Transverse colon (tissue), 4 donors: ENCODE measurements around the gene CACNA2D4. TPM values are rescaled to one million over a fixed set of nuclear protein-coding genes. Genes with fewer than 3 reads are reported as not detected.

Source experiments
- DNase-seq: peaks from one replicate; pipeline ENCODE4 v3.0.0-alpha.2; 2019
- H3K27ac ChIP-seq, 4 donors: fragments of 200-600 bp; sonication (generic); 2 replicates each; pipeline ENCODE4 v1.5.1; 2016 to 2018; ENCODE audit warnings: inconsistent platforms in 4 of 4
- H3K27me3 ChIP-seq: fragments of 200-600 bp; sonication (generic); 2 replicates; pipeline ENCODE4 v1.5.1; 2017; ENCODE audit warnings: inconsistent platforms
- H3K36me3 ChIP-seq, 4 donors: fragments of 200-600 bp; sonication (generic); 2 replicates each; pipeline ENCODE4 v1.5.1; 2017 to 2019; ENCODE audit warnings: inconsistent platforms in 4 of 4
- H3K4me1 ChIP-seq, 4 donors: fragments of 200-600 bp; sonication (generic); 2 replicates each; pipeline ENCODE4 v1.5.1; 2017 to 2020; ENCODE audit warnings: inconsistent platforms in 4 of 4
- H3K4me3 ChIP-seq, 4 donors: fragments of 200-600 bp; sonication (generic); 1 replicate in 1 of 4; 2 replicates in 3 of 4; pipeline versions ENCODE4 v1.5.1 to v1.6.1; 2017 to 2019; ENCODE audit warnings: inconsistent platforms in 4 of 4
- H3K9me3 ChIP-seq, 2 donors: fragments of 200-600 bp; sonication (generic); 2 replicates each; pipeline ENCODE4 v1.5.1; 2017 to 2019; ENCODE audit warnings: inconsistent platforms in 2 of 2
- CTCF ChIP-seq, 5 experiments: fragments of 200-600 bp in 3 of 5; fragments of 450-650 bp in 2 of 5; sonication (generic) in 3 of 5; IDR thresholded peaks; 1 replicate in 2 of 5; 2 replicates in 3 of 5; pipeline ENCODE4 v1.5.1; 2016 to 2017; ENCODE audit warnings: antibody characterized with exemption in 5 of 5, inconsistent platforms in 3 of 5, mild to moderate bottlenecking in 2 of 5, moderate library complexity in 1 of 5
- EP300 ChIP-seq: sonication (generic); formaldehyde crosslinking; IDR thresholded peaks from one replicate; pipeline ENCODE4 v1.6.1; 2017; ENCODE audit warnings: antibody characterized with exemption, low read depth
- POLR2A ChIP-seq: fragments of 450-650 bp; IDR thresholded peaks from one replicate; pipeline ENCODE4 v1.6.1; 2016; ENCODE audit warnings: antibody characterized with exemption, mild to moderate bottlenecking, moderate library complexity
- POLR2AphosphoS5 ChIP-seq, 3 donors: sonication (generic); formaldehyde crosslinking; IDR thresholded peaks; one replicate each; pipeline ENCODE4 v1.6.1; 2016; ENCODE audit warnings: antibody characterized with exemption in 3 of 3
- WGBS, 2 donors: methylation state at CpG; one replicate each; pipeline ENCODE4 v1.1.5; 2018; ENCODE audit warnings: low coverage in 1 of 2; 5-methylcytosine and 5-hydroxymethylcytosine counted together
- in situ Hi-C, 4 donors: fragments of 200-750 bp; cut with MboI; loops; one replicate each; pipeline versions ENCODE4 v1.15.0 to v1.15.1; 2017; ENCODE audit warnings: low sequenced_read_pairs in 3 of 4, low pct_ligation_motif_present in 1 of 4, low pct_unique_long_range_greater_than_20kb in 1 of 4
- intact Hi-C: fragments of 100-400 bp; cut with DNase I; formaldehyde crosslinking; loops from one replicate; pipeline ENCODE4 v1.15.1; 2023; ENCODE audit warnings: low total_unique reads
- total RNA-seq, 4 donors: library from RNA; depleted of rRNA; stranded (reverse); fragments of >200 nt; gene quantifications; one replicate each; pipeline ENCODE4 v1.1.0, GENCODE V29; 2016

Gene CACNA2D4
- total RNA-seq, 4 donors from 2014 or later = 6.5 to 22.8 (median 7.2) TPM; not detected in 1

DNA sequence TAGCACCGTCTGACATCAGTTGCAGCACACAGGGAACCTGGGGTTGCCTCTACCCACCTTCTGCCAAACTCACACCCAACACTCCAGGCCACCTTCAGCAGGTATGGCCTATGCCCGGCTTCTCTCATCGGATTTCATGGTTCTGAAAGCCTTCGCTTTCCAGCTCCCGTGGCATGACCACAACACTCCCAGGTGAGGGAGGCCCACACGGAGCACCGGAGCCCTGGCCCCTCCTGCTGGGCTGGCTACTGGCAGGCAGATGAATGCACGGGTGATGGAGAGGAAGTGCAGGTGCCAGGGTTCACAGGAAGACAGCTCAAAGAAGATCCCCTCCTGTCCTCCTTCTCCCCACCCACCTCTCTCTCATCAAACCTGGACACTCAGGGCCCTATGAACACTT lies 37.2 kb downstream of the CACNA2D4 start:
- WGBS, 2 donors = 77% methylated on average over 8 of the region's 8 CpGs; no CpG with 5 or more reads in 1 of the 2 donors
- Histone ChIP-seq H3K4me1 (no peaks in the 10 kb centered on the region), H3K27me3 (no peaks in the 10 kb centered on the region), H3K4me3 (no peak overlapping the region), H3K27ac (no peak overlapping the region), H3K36me3 (no peaks in the 10 kb centered on the region), H3K9me3 (no peaks in the 10 kb centered on the region)
- in situ Hi-C loops = no loop called here
- DNase-seq = no peak
- TF ChIP-seq EP300 (no peak), POLR2AphosphoS5 (IDR thresholded peaks at IDR 0.05) (no peak), POLR2A (no peak), CTCF (IDR thresholded peaks at IDR 0.05) (no peak)
- intact Hi-C loops = no loop called here

- in situ Hi-C loops = no loop called here
- 90% methylated on average over 7 of the region's 7 CpGs; no CpG with 5 or more reads in 1 of the 2 donors for WGBS, 2 donors
Measured at GRCh38 chr12:1880876-1881275, 37.6 kb downstream of the CACNA2D4 start.

GRCh38 chr12:1880153-1880845 lies 38.2 kb downstream of the CACNA2D4 start:
- H3K4me3 ChIP-seq = no peak overlapping the region
- TF ChIP-seq CTCF (IDR thresholded peaks at IDR 0.05) = no peak
- no peak for DNase-seq
- no peaks in the 10 kb centered on the region for H3K36me3 ChIP-seq
- no peak overlapping the region for H3K27ac ChIP-seq
- H3K9me3 ChIP-seq = no peaks in the 10 kb centered on the region
- no peaks in the 10 kb centered on the region for H3K4me1 ChIP-seq
- WGBS, 2 donors = 82% methylated on average over 18 of the region's 18 CpGs; no CpG with 5 or more reads in 1 of the 2 donors
- intact Hi-C loops (no loop called here), in situ Hi-C loops (no loop called here)
- no peaks in the 10 kb centered on the region for H3K27me3 ChIP-seq

More at GRCh38 chr12:1880876-1881275, 37.6 kb downstream of the CACNA2D4 start:
- intact Hi-C loops = no loop called here
- no peaks in the 10 kb centered on the region for H3K4me1 ChIP-seq
- no peak overlapping the region for H3K27ac ChIP-seq
- no peak for DNase-seq
- no peaks in the 10 kb centered on the region for H3K27me3 ChIP-seq
- H3K4me3 ChIP-seq = no peak overlapping the region
- H3K36me3 ChIP-seq = no peaks in the 10 kb centered on the region
- TF ChIP-seq POLR2AphosphoS5 (IDR thresholded peaks at IDR 0.05) (no peak), POLR2A (no peak), EP300 (no peak), CTCF (IDR thresholded peaks at IDR 0.05) (no peak)
- no peaks in the 10 kb centered on the region for H3K9me3 ChIP-seq

- TF ChIP-seq CTCF (IDR thresholded peaks at IDR 0.05) (no peak), POLR2A (no peak), POLR2AphosphoS5 (IDR thresholded peaks at IDR 0.05) (no peak), EP300 (no peak)
Measured at GRCh38 chr12:1879633-1880032, 38.8 kb downstream of the CACNA2D4 start.

More at GRCh38 chr12:1879633-1880032, 38.8 kb downstream of the CACNA2D4 start:
- Histone ChIP-seq H3K4me1 (no peaks in the 10 kb centered on the region), H3K4me3 (no peak overlapping the region), H3K36me3 (no peaks in the 10 kb centered on the region), H3K9me3 (no peaks in the 10 kb centered on the region), H3K27ac (no peak overlapping the region), H3K27me3 (no peaks in the 10 kb centered on the region)
- no peak for DNase-seq
- WGBS, 2 donors = 93% methylated on average over 10 of the region's 10 CpGs; no CpG with 5 or more reads in 1 of the 2 donors
- in situ Hi-C loops = no loop called here
- intact Hi-C loops = no loop called here
